GM12878 (cell line): ENCODE results near the gene FASN. TPM values are rescaled to one million over a fixed set of nuclear protein-coding genes. Genes with fewer than 3 reads are reported as not detected.

Source experiments
- CBX3 ChIP-seq: fragments of 200-600 bp; sonication (generic); IDR thresholded peaks from 2 replicates; pipeline ENCODE4 v1.6.1; 2016; ENCODE audit warnings: low read depth, borderline replicate concordance
- CHD2 ChIP-seq: IDR thresholded peaks from 2 replicates; pipeline ENCODE4 v1.6.1; 2011; ENCODE audit warnings: low read depth, low read length, improper control_type of control experiment, borderline replicate concordance
- E4F1 ChIP-seq: fragments of 450-650 bp; IDR thresholded peaks from 2 replicates; pipeline ENCODE4 v1.6.1; 2018; ENCODE audit warnings: borderline replicate concordance, mild to moderate bottlenecking; ENCODE audit not compliant: partially characterized antibody
- EED ChIP-seq: sonication (generic); IDR thresholded peaks from 2 replicates; pipeline ENCODE4 v1.6.1; 2016; ENCODE audit warnings: antibody characterized with exemption, low read depth
- ETV6 ChIP-seq, 2 experiments: fragments of 450-650 bp in 1 of 2; IDR thresholded peaks in 1 of 2; conservative IDR thresholded peaks in 1 of 2; 2 replicates each; pipeline ENCODE4 v1.6.1; 2014; ENCODE audit warnings: antibody characterized with exemption in 1 of 2, borderline replicate concordance in 1 of 2, low read depth in 1 of 2, mild to moderate bottlenecking in 1 of 2, moderate library complexity in 1 of 2
- EZH2 ChIP-seq: IDR thresholded peaks from 2 replicates; pipeline ENCODE4 v1.6.1; 2012; ENCODE audit warnings: low read depth, mild to moderate bottlenecking, control low read depth, inconsistent platforms, low read length, borderline replicate concordance; ENCODE audit not compliant: control insufficient read depth
- HDAC6 ChIP-seq: fragments of 200-600 bp; sonication (generic); IDR thresholded peaks from one replicate; pipeline ENCODE4 v1.8.0; 2017; ENCODE audit warnings: antibody characterized with exemption; ENCODE audit not compliant: unreplicated experiment
- IKZF1 ChIP-seq: fragments of 450-650 bp; conservative IDR thresholded peaks from 2 replicates; pipeline ENCODE4 v1.6.1; 2017; ENCODE audit warnings: antibody characterized with exemption, mild to moderate bottlenecking
- MAX ChIP-seq: IDR thresholded peaks from 2 replicates; pipeline ENCODE4 v1.6.1; 2012; ENCODE audit warnings: low read depth, low read length, improper control_type of control experiment
- MTA3 ChIP-seq: IDR thresholded peaks from 2 replicates; pipeline ENCODE4 v1.6.1; 2012; ENCODE audit warnings: low read length, inconsistent platforms, borderline replicate concordance
- MXI1 ChIP-seq: fragments of 150-350 bp; IDR thresholded peaks from 2 replicates; pipeline ENCODE4 v1.6.1; 2011; ENCODE audit warnings: low read depth, mild to moderate bottlenecking, inconsistent platforms, low read length, improper control_type of control experiment
- NFYA ChIP-seq: IDR thresholded peaks from 2 replicates; pipeline ENCODE4 v1.6.1; 2011; ENCODE audit warnings: low read depth, mild to moderate bottlenecking, low read length, improper control_type of control experiment, borderline replicate concordance
- PKNOX1 ChIP-seq: fragments of 450-650 bp; IDR thresholded peaks from 2 replicates; pipeline ENCODE4 v1.6.1; 2016; ENCODE audit warnings: mild to moderate bottlenecking
- POLR2A ChIP-seq: IDR thresholded peaks from 2 replicates; pipeline ENCODE4 v1.6.1; 2011; ENCODE audit warnings: low read depth, mild to moderate bottlenecking, low read length
- RAD21 ChIP-seq: IDR thresholded peaks from 2 replicates; pipeline ENCODE4 v1.6.1; 2011; ENCODE audit warnings: mild to moderate bottlenecking, low read depth, low read length, moderate library complexity; ENCODE audit not compliant: insufficient read depth
- RELA ChIP-seq: fragments of 450-650 bp; IDR thresholded peaks from 2 replicates; pipeline ENCODE4 v1.8.0; 2014; ENCODE audit warnings: borderline replicate concordance; ENCODE audit not compliant: partially characterized antibody
- SMARCA5 ChIP-seq: fragments of 450-650 bp; IDR thresholded peaks from 2 replicates; pipeline ENCODE4 v1.6.1; 2017; ENCODE audit warnings: mild to moderate bottlenecking
- SMC3 ChIP-seq: IDR thresholded peaks from 2 replicates; pipeline ENCODE4 v1.6.1; 2011; ENCODE audit warnings: low read length, improper control_type of control experiment, borderline replicate concordance
- SREBF1 ChIP-seq: IDR thresholded peaks from 2 replicates; pipeline ENCODE4 v1.6.1; 2012; ENCODE audit warnings: mild to moderate bottlenecking, low read length
- SRF ChIP-seq, 2 experiments: IDR thresholded peaks; 2 replicates each; pipeline ENCODE4 v1.6.1; 2011; ENCODE audit warnings: low read depth in 2 of 2, low read length in 2 of 2, mild to moderate bottlenecking in 1 of 2, moderate library complexity in 1 of 2
- ZBTB40 ChIP-seq: fragments of 450-650 bp; IDR thresholded peaks from 2 replicates; pipeline ENCODE4 v1.6.1; 2016; ENCODE audit warnings: mild to moderate bottlenecking, moderate library complexity, borderline replicate concordance
- polyA plus RNA-seq, 11 experiments: library from polyadenylated mRNA; depleted of rRNA in 4 of 11; unstranded in 6 of 11; stranded (reverse) in 5 of 11; fragments of >200 nt; fragmentation: Nextera tagmentation in 4 of 11; fragmentation: Illumina TruSeq in 1 of 11; extraction: Ambion mirVana in 4 of 11; extraction: Trizol in 1 of 11; gene quantifications; 1 replicate in 1 of 11; 2 replicates in 10 of 11; pipeline versions ENCODE4 v1.2.1 to v1.2.3, GENCODE V29; 2011 to 2016; ENCODE audit warnings: inconsistent platforms in 2 of 11, missing spikeins in 2 of 11, low read depth in 1 of 11
- total RNA-seq, 4 experiments: library from RNA; depleted of rRNA in 3 of 4; stranded (reverse); fragments of >200 nt in 3 of 4; fragmentation: Illumina TruSeq in 1 of 4; extraction: Trizol in 1 of 4; gene quantifications; 2 replicates each; pipeline versions ENCODE4 v1.2.1 to v1.2.3, GENCODE V29; 2013 to 2021

Gene FASN
- total and polyA plus RNA-seq, 10 of the 15 experiments (the other 5 are each of a cell fraction or from before 2014, with no cell fraction given) = 0.19 to 333 (median 30.4) TPM

- no peak for TF ChIP-seq SRF (IDR thresholded peaks at IDR 0.05; ENCODE audit: low read depth in 2 of 2, low read length in 2 of 2)
- no peak for TF ChIP-seq CHD2
- no peak for TF ChIP-seq ETV6 (conservative IDR thresholded peaks at IDR 0.05 in 1 of 2, IDR thresholded peaks at IDR 0.05 in 1 of 2; ENCODE audit: borderline replicate concordance in 1 of 2, low read depth in 1 of 2)
- TF ChIP-seq MXI1 = peak; percentile 68
- TF ChIP-seq E4F1 = no peak
- no peak for TF ChIP-seq CBX3
- TF ChIP-seq SMARCA5 = no peak
- TF ChIP-seq MTA3 = no peak
- TF ChIP-seq POLR2A = peak; percentile 74
- no peak for TF ChIP-seq EZH2
- TF ChIP-seq NFYA = no peak
- TF ChIP-seq MAX = 0 out of 2 replicates have a peak, but pooled peaks have one; percentile 43
- TF ChIP-seq IKZF1 = peak; percentile 78
- peak; percentile 70 for TF ChIP-seq ZBTB40
- no peak for TF ChIP-seq HDAC6
- no peak for TF ChIP-seq RELA
- no peak for TF ChIP-seq PKNOX1
- peak; percentile 22; the same call in 1 of the 2 replicates for TF ChIP-seq SREBF1
- no peak for TF ChIP-seq RAD21
- no peak for TF ChIP-seq EED
- no peak for TF ChIP-seq SMC3
These were observed 46.0 kb downstream of the FASN start, which contains the start of the genes GPS1 and RFNG (continued) for GRCh38 chr17:82051776-82052637.
